SK-N-SH treated with all-trans-retinoic acid at 6 μM for 48 hours (cell line): Measurements from ENCODE around the gene TLCD3A.

Experiments used
- ATAC-seq: fragments of 200-7000 bp; cut with Tn5 transposase; 3 replicates; pipeline ENCODE4 v1.9.1; 2020; ENCODE audit warnings: mild to moderate bottlenecking, moderate library complexity
- ARNTL ChIP-seq: fragments of 450-650 bp; formaldehyde crosslinking; IDR thresholded peaks from 2 replicates; pipeline ENCODE4 v1.5.0; 2020; ENCODE audit warnings: low read depth, mild to moderate bottlenecking, moderate library complexity, borderline replicate concordance
- BACH2 ChIP-seq: fragments of 250-450 bp; sonication (Bioruptor Pico); IDR thresholded peaks from 2 replicates; pipeline ENCODE4 v1.9.0; 2021; ENCODE audit warnings: mild to moderate bottlenecking, borderline replicate concordance
- CREB5 ChIP-seq: fragments of 250-450 bp; sonication (Bioruptor Pico); IDR thresholded peaks from 2 replicates; pipeline ENCODE4 v1.5.1; 2020; ENCODE audit warnings: low read depth, mild to moderate bottlenecking, moderate library complexity
- CSDC2 ChIP-seq: fragments of 250-450 bp; sonication (Bioruptor Pico); IDR thresholded peaks from 2 replicates; pipeline ENCODE4 v1.5.0; 2020; ENCODE audit warnings: mild to moderate bottlenecking, moderate library complexity
- CSRNP3 ChIP-seq: fragments of 250-450 bp; sonication (Bioruptor Pico); IDR thresholded peaks from 2 replicates; pipeline ENCODE4 v1.5.1; 2021; ENCODE audit warnings: mild to moderate bottlenecking, moderate library complexity
- GLIS3 ChIP-seq: fragments of 250-450 bp; sonication (Bioruptor Pico); IDR thresholded peaks from 2 replicates; pipeline ENCODE4 v1.5.0; 2020; ENCODE audit warnings: mild to moderate bottlenecking, moderate library complexity
- ISL1 ChIP-seq: fragments of 250-450 bp; sonication (Bioruptor Pico); IDR thresholded peaks from 2 replicates; pipeline ENCODE4 v2.1.2; 2022; ENCODE audit warnings: mild to moderate bottlenecking, moderate library complexity
- OSR1 ChIP-seq: fragments of 250-450 bp; sonication (Bioruptor Pico); IDR thresholded peaks from 2 replicates; pipeline ENCODE4 v1.8.0; 2022; ENCODE audit warnings: moderate library complexity, mild to moderate bottlenecking, inconsistent platforms
- POU6F1 ChIP-seq: fragments of 250-450 bp; sonication (Bioruptor Pico); IDR thresholded peaks from 2 replicates; pipeline ENCODE4 v1.8.0; 2021; ENCODE audit warnings: low read depth, mild to moderate bottlenecking, moderate library complexity, borderline replicate concordance
- PPARA ChIP-seq: fragments of 250-450 bp; sonication (Bioruptor Pico); IDR thresholded peaks from 2 replicates; pipeline ENCODE4 v1.5.0; 2020; ENCODE audit warnings: mild to moderate bottlenecking, borderline replicate concordance
- RARB ChIP-seq: fragments of 250-450 bp; sonication (Bioruptor Pico); IDR thresholded peaks from 2 replicates; pipeline ENCODE4 v1.8.0; 2021; ENCODE audit warnings: mild to moderate bottlenecking, moderate library complexity
- SNAI2 ChIP-seq: fragments of 250-450 bp; sonication (Bioruptor Pico); IDR thresholded peaks from 2 replicates; pipeline ENCODE4 v1.5.0; 2020; ENCODE audit warnings: mild to moderate bottlenecking, moderate library complexity
- TCF4 ChIP-seq: fragments of 250-450 bp; sonication (Bioruptor Pico); IDR thresholded peaks from 2 replicates; pipeline ENCODE4 v1.8.0; 2021; ENCODE audit warnings: mild to moderate bottlenecking, moderate library complexity, borderline replicate concordance
- TOX ChIP-seq: fragments of 250-450 bp; sonication (Bioruptor Pico); IDR thresholded peaks from 2 replicates; pipeline ENCODE4 v1.8.0; 2021; ENCODE audit warnings: mild to moderate bottlenecking, moderate library complexity, borderline replicate concordance
- ZFP3 ChIP-seq: fragments of 250-450 bp; sonication (Bioruptor Pico); IDR thresholded peaks from 2 replicates; pipeline ENCODE4 v1.5.0; 2020; ENCODE audit warnings: mild to moderate bottlenecking, moderate library complexity
- ZNF565 ChIP-seq: fragments of 450-650 bp; formaldehyde crosslinking; conservative IDR thresholded peaks from 2 replicates; pipeline ENCODE4 v1.5.0; 2020; ENCODE audit warnings: low read depth, mild to moderate bottlenecking, moderate library complexity
- ZNF70 ChIP-seq: fragments of 450-650 bp; formaldehyde crosslinking; IDR thresholded peaks from 2 replicates; pipeline ENCODE4 v1.5.0; 2020; ENCODE audit warnings: mild to moderate bottlenecking, moderate library complexity
- ZNF8 ChIP-seq: fragments of 450-650 bp; formaldehyde crosslinking; IDR thresholded peaks from 2 replicates; pipeline ENCODE4 v1.5.0; 2020; ENCODE audit warnings: mild to moderate bottlenecking, moderate library complexity
- TF ChIP-seq, protein P1 (sequence below): fragments of 250-450 bp; sonication (Bioruptor Pico); IDR thresholded peaks from 2 replicates; pipeline ENCODE4 v1.5.0; 2020; ENCODE audit warnings: mild to moderate bottlenecking, moderate library complexity
- TF ChIP-seq, protein P2 (sequence below): fragments of 250-450 bp; sonication (Bioruptor Pico); IDR thresholded peaks from 2 replicates; pipeline ENCODE4 v1.8.0; 2020; ENCODE audit warnings: mild to moderate bottlenecking, moderate library complexity, borderline replicate concordance

Gene TLCD3A

DNA sequence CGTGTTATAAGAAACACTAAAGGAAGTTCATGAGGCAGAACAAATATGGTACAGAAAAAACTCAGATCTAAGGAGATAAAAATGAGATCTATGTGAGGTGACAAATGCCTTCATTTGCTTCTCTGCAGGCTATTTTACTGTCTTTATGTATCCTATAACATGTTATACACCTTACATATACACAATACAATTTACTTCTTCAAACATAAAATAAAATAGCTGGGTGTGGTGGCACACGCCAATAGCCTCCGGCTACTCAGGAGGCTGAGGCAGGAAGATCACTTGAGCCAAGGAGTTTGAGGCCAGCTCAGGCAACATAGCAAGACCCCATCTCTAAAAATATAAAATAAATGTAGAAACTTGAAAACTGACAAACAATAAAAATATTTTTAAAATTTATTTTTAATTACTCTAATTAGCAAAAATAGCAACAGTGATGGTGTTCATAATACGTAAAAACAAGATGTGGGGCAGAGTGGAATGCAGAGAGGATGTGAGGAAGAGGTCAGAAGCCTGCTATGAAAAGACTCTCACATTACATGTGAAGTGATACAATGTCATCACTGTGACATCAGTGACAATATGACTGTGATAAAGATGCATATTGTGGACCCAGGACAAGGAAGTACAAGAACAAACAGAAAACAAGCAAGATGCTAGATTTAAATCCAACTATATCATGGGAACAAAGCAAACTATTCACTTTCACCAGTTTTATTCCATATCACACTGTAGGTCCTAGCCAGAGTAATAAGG lies 48.7 kb upstream of the TLCD3A start:
- TF ChIP-seq ZNF565 (CRISPR knock-in tag) (no peak), ARNTL (CRISPR knock-in tag) (no peak), RARB (CRISPR knock-in tag) (no peak), ISL1 (no peak), TCF4 (CRISPR knock-in tag) (no peak), CSDC2 (no peak), ZNF70 (CRISPR knock-in tag) (no peak), ZNF8 (CRISPR knock-in tag) (no peak), CREB5 (CRISPR knock-in tag) (no peak), POU6F1 (CRISPR knock-in tag) (no peak), PPARA (CRISPR knock-in tag) (no peak), TOX (CRISPR knock-in tag) (no peak), ZFP3 (CRISPR knock-in tag) (no peak), CSRNP3 (CRISPR knock-in tag) (no peak), OSR1 (CRISPR knock-in tag) (no peak), BACH2 (CRISPR knock-in tag) (no peak), GLIS3 (no peak)
- TF ChIP-seq, protein P1, sequence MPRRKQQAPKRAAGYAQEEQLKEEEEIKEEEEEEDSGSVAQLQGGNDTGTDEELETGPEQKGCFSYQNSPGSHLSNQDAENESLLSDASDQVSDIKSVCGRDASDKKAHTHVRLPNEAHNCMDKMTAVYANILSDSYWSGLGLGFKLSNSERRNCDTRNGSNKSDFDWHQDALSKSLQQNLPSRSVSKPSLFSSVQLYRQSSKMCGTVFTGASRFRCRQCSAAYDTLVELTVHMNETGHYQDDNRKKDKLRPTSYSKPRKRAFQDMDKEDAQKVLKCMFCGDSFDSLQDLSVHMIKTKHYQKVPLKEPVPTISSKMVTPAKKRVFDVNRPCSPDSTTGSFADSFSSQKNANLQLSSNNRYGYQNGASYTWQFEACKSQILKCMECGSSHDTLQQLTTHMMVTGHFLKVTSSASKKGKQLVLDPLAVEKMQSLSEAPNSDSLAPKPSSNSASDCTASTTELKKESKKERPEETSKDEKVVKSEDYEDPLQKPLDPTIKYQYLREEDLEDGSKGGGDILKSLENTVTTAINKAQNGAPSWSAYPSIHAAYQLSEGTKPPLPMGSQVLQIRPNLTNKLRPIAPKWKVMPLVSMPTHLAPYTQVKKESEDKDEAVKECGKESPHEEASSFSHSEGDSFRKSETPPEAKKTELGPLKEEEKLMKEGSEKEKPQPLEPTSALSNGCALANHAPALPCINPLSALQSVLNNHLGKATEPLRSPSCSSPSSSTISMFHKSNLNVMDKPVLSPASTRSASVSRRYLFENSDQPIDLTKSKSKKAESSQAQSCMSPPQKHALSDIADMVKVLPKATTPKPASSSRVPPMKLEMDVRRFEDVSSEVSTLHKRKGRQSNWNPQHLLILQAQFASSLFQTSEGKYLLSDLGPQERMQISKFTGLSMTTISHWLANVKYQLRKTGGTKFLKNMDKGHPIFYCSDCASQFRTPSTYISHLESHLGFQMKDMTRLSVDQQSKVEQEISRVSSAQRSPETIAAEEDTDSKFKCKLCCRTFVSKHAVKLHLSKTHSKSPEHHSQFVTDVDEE: no peak
- TF ChIP-seq, protein P2, sequence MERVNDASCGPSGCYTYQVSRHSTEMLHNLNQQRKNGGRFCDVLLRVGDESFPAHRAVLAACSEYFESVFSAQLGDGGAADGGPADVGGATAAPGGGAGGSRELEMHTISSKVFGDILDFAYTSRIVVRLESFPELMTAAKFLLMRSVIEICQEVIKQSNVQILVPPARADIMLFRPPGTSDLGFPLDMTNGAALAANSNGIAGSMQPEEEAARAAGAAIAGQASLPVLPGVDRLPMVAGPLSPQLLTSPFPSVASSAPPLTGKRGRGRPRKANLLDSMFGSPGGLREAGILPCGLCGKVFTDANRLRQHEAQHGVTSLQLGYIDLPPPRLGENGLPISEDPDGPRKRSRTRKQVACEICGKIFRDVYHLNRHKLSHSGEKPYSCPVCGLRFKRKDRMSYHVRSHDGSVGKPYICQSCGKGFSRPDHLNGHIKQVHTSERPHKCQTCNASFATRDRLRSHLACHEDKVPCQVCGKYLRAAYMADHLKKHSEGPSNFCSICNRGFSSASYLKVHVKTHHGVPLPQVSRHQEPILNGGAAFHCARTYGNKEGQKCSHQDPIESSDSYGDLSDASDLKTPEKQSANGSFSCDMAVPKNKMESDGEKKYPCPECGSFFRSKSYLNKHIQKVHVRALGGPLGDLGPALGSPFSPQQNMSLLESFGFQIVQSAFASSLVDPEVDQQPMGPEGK (CRISPR knock-in tag): no peak

DNA sequence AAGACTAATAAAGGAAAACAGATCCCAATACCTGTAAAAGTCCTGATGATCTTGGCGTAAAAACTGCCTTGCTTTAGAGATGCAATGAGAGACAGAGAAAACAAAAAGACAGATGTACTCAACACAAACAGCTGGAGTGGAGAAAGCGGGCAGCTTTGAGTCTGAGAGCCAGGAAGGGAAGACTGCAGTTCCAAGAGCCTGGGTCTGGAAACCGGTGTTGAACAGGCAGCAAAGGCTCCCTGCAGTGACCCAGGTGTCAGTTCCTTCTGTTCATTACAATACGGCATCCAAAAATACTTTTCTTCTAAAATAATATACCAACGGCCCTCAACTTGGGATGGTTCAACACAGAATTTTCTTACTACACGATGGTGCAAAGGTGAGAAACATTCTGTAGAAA lies 47.4 kb upstream of the TLCD3A start:
- ATAC-seq: no peak
- TF ChIP-seq OSR1 (CRISPR knock-in tag) (no peak), TOX (CRISPR knock-in tag) (no peak), SNAI2 (CRISPR knock-in tag) (no peak), CSRNP3 (CRISPR knock-in tag) (no peak), ISL1 (no peak), ZFP3 (CRISPR knock-in tag) (no peak), CSDC2 (no peak), ARNTL (CRISPR knock-in tag) (no peak), CREB5 (CRISPR knock-in tag) (no peak), PPARA (CRISPR knock-in tag) (no peak), ZNF8 (CRISPR knock-in tag) (no peak), ZNF70 (CRISPR knock-in tag) (no peak)
- TF ChIP-seq, protein P1: no peak
- TF ChIP-seq, protein P2 (CRISPR knock-in tag): no peak

More for the DNA sequence above, 48.7 kb upstream of the TLCD3A start:
- ATAC-seq: no peak
